HG03354 (cell line): ENCODE results near the gene EXOG.

ENCODE experiments used
- ATAC-seq: cut with Tn5 transposase; IDR thresholded peaks from one replicate; pipeline ENCODE4 v1.9.1; 2021; ENCODE audit warnings: mild to moderate bottlenecking; ENCODE audit not compliant: unreplicated experiment, poor library complexity, severe bottlenecking

Gene EXOG

DNA sequence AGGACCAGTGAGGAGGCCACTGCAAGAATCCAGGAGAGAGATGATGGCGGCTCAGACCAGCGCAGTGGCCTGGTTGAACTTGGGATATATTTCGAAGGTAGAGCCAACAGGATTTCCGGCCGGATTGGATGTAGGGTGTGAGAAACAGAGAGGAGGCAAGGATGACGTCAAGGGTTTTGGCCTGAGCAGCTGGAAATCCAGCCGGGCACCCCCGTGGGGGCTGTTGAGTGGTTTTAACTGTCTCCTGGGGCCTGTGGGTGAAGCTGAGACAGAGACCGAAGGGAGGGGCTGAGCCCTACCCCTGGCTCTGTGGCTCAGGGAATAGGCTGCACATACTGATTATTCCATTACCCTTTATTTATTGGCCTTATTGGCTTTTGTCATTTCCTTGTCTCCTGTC is 45.7 kb downstream of the EXOG start:
- no peak for ATAC-seq

DNA sequence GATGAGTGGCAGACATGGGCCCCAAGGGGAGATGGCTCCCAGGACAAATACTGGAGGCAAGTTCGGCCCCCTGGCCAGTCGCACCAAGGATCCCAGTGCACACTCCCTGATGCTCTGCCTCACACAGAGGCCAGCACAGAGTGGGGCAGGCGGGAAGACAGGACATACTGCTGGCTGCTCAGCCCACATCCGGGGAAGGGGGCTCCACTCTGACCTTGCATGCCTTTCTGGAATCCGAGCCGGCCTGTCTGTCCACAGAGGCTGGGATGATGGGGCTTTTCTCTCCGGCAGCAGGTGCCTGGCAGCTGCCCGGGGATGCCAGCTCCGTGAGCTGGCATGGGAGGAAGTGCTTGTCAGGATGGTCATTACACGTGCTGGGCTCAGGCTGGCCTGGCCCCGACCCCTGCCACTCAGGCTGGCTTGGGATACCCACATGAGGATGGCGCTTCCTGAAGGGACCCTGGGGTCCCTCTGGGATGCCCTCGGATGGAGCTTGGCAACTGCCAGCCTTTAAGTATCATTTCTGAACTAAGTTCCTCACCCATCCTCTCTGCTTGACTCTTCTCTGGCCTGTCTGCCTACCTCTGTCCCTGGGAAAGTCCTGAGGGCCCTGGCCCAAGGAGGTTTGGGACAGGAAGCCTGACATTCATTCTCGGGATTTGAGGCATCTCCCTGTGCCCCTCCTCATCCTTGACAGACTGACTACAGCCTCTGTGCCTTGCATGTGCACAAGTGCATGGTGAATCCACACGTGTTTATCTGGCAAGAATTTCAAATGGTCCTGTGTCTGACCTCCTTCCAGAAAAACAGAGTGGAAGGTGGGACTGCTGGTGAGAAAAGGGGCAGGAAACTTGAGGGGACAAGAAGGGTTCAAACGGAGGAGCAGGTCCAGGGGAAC is 46.5 kb downstream of the EXOG start:
- ATAC-seq, result no peak

DNA sequence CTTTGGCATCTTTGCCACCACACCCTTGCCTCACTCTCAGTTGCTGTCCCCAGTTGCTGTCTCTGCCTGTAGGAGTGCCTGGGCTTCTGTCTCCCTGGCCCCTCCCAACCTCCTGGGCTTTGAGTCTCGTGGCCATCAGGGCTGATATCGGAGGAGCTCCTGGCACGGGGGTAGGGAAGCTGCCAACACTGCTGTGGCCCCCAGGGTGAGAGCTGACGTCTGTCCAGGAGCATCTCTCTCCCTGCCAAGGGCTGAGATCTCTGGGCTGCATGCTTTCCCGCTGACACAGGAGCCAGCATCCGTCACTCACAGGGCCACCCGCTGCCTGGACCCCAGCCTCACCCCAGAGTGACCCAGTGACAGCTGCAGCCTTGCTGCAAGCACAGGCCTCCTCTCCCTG is 47.4 kb downstream of the EXOG start:
- no peak for ATAC-seq

DNA sequence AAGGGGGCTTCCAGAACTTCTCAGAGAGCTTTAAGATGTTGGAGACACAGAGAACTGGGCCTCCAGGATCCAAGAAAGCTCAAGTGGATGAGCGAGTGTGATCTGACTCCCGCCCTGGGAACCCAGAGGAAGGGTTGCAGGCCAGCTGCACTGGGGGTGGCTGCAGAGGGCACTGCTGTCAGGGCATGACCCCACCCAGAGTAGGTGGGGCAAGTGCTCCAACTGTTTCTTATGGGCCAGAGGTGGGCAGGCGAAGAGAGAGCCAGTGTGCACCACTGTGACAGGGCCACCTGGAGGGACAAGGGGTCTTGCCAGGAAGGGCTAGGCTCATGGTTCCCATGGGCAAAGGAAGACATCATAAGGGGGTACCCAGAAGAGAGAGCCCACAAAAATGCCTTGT is 48.8 kb downstream of the EXOG start:
- no peak for ATAC-seq

DNA sequence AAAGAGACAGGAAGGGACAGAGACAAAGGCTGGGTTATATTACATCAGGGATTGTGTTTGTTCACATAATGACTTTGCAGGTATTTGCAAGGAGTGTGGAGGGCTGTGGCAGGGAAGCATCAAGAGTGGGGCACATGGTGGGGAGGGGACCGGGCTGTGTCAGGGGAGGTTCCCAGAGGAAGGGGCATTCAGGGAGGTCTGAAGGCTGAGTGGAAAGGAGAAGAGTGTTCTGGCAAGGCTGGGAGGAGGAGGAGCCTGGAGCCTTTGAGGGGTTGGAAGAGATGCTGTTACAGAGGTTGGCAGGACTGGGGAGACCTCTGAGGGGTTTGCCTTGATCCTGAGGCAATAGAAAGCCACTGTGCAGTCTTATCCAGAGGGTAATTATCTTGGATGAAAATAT is 49.4 kb downstream of the EXOG start:
- no peak for ATAC-seq

DNA sequence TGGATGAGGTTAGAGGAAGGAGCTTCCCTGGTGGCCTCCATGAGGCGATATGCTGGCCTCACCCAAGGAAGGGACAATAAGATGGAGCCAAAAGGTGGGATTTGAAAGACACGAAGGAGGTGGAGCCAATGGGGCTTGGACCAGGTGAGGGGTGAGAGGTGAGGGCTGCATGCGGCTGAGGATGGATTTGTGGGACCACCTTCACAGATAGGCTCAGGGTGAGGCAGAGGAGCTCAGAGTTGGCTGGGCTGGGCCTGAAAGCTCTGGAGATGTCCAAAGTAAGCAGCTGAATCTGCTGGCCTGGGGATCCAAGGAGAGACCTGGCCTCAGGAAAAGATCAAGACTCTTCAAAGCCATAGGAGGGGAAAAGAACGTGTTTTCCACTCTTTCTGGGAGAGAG is 49.8 kb downstream of the EXOG start:
- no peak for ATAC-seq

DNA sequence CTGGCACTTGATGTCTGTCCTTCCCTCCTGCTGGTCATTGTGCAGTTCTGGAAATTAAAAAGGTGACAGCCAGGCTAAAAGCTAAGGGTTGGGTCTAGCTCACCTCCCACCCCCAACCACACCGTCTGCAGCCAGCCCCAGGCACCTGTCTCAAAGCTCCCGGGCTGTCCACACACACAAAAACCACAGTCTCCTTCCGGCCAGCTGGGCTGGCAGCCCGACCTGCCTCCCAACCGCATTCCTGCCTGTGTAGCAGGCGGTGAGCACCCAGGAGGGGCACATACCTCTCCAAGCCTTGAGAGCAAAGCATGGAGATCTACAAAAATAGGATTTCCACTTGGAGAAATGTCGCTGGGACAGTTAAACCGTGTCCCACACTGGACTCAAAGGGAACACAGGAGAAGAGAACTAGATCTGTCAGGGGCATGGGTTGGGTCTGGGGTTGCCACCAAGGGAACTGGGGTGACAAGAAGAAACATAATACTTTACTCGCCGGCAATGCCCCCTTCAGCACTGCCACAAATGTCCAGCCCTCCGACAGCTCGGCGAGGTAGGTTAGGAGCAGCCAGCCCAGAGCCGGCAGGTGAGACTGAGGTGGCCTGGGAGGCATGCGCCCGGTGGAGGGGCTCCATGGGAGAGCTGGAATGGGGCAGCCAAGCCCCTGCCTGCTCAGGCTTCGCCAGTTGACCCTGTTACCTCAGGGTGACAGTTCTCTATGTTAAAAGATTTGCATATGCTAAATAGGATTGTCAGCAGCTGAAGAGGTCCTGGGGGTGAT is 52.2 kb downstream of the EXOG start:
- peak; percentile 43 for ATAC-seq

DNA sequence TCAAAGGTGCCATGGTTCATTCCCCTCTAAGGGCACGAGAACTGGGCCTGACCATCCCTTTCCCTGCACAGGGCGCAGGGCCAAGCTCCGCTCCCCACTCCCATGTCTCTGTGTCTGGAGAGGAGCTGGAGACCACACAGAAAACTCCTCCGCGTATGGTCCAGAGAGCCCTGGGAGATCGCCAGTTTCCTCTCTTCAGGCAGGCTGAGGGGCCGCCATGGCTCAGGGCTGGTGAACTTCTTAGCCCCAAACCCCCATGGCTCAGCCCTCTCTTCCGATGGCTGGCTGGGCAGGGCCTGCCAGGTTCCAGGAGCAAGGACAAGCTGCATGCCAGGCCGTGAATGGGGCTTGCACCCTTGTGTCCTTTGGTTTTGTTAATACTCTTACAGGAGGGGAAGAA is 52.9 kb downstream of the EXOG start:
- no peak for ATAC-seq

DNA sequence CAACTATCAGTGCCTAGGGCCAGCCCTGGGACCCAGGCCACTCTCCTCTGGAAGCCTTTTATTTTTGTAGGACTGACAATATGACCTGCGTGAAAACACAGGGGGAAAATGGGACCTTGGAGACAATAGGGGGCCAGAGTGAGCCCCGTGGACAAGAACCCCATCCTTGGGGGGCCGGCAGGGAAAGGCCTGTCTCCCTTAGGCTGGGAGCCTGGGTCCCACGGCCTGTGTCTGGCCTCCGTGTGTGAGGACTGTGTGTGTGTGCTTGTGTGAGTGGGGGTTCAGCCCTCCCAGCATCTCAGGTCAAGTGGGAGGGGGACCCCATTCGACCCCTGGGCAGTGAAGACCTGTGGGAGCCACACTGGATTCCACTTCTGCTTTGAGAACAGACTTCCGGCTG is 53.3 kb downstream of the EXOG start:
- ATAC-seq, result no peak

DNA sequence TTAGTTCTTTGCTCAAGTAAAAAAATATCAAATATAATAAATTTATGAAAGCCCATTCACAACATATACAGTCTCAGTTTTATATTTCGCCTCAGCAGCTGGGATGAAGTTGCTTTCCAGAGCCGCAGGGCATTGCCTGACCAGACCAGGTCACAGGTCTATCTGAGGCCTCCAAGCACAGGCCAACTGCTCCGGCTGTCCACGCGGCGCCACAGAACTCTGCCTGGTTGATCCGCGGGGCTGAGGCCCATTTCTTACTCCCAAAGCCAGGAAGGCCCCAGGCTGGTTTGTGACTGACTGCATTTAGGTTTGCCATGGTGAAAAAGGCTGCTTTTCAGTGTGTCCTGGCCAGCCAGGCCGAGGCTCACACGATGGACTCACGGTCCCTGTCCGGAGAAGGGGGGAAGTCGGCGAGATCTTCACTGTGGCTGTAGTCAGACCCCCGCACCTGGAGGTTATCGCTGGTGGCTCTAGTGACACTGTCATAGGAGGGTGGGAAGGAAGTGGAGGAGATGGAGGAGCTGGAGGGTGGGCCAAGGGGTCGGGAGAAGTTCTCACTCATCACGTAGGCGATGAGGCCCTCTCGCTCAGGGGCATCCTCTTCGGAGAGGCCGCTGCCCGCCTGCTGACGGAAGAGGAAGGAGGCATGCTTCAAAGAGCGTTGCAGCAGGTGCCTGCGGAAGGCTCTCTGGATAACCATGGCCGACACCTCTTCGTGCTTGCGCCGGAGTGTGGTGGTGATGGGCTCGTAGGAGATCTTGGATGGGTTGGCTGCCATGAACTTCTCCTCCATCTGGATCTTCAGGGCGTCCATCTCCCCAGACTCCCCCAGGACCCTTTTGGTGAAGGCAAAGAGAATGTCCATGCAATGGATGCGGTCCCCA is 54.1 kb downstream of the EXOG start:
- no peak for ATAC-seq

DNA sequence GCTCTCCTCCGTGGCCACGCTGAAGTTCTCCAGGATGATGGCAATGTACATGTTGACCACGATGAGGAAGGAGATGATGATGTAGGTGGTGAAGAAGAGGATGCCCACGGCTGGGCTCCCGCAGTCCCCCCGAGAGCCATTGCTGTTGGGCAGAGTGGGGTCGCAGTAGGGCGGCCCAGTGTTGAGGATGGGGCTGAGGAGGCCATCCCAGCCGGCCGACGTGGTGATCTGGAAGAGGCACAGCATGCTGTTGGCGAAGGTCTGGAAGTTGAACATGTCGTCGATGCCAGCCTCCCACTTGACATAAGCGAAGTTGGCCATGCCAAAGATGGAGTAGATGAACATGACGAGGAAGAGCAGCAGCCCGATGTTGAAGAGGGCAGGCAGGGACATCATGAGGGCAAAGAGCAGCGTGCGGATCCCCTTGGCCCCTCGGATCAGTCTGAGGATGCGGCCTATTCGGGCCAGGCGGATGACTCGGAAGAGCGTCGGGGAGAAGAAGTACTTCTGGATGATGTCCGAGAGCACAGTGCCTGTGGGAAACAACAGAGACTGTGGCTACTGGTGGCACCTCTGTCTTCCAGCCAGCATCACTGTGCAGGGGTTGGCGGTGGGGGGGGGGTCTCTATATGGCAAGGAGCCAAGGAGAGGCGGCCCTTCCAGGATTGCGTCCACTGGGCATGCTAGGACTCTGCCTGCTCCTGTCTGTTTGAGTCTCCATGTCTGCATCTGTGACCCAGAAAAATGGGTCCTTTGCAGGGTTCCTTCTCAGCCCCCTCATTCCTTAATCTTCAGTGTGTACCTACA is 55.1 kb downstream of the EXOG start:
- no peak for ATAC-seq

DNA sequence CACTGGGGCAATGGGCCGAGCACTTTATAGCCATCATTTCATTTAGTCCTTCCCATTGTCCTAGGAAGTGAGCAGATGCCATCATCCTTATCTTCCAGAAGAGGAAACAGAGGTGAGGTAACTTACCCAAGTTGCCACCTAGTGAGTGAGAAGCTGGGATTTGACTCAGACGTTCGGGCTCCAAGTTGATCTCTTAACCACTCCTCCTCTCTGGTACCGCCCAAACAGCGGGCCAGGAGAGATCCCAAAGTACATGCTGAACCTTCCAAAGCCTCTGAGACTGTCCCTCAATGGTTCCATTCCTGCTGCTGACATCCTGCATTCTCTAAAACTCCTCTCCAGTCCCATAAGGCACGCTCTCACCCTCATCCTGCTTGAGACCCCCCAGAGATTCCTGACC is 56.2 kb downstream of the EXOG start:
- ATAC-seq, result no peak

DNA sequence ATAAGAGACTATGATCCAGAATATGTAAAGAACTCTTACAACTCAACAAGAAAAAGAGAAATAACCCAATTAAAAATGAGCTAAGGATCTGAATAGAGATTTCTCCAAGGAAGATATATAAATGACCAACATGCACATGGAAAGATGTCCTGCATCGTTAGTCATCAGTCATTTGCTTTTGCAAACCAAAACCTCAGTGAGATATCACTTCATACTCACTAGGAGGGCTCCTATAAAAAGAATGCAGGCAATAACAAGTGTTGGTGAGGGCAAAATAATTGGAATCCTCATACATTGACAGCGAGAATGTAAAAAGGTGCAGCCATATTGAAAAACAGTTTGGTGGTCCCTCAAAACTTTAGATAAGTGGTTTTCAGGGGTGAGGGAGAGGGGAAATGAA is 56.9 kb downstream of the EXOG start:
- no peak for ATAC-seq

DNA sequence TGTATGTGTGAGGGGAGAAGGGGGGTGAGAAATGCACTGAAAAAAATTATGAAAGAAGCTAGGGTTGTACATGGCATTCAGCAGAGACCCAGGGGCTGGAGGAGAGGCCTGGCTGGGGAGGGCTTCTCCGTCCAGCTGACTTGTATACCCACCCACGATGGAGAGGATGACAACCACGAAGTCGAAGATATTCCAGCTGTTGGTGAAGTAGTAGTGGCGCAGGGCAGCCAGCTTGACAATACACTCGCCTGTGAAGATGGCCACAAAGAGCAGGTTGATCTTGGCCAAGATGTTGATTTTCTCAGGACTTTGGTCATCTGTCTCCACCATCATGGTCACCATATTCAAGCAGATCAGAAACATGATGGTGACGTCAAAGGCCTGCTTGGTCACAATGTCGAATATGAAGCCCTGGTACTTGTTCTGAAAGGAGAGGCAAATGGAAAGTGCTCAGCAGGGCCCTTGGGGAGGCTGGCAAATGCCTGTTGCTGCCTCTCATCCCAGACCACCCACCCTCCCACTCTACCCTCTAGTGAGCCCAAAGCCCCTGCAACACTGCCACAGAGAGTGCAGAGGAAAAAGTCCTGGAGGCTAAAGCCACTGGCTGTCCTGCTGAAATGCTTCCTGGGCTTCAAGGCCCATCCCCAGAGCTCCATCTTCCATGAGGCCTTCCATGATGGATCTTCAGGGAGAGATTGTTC is 58.1 kb downstream of the EXOG start:
- no peak for ATAC-seq

DNA sequence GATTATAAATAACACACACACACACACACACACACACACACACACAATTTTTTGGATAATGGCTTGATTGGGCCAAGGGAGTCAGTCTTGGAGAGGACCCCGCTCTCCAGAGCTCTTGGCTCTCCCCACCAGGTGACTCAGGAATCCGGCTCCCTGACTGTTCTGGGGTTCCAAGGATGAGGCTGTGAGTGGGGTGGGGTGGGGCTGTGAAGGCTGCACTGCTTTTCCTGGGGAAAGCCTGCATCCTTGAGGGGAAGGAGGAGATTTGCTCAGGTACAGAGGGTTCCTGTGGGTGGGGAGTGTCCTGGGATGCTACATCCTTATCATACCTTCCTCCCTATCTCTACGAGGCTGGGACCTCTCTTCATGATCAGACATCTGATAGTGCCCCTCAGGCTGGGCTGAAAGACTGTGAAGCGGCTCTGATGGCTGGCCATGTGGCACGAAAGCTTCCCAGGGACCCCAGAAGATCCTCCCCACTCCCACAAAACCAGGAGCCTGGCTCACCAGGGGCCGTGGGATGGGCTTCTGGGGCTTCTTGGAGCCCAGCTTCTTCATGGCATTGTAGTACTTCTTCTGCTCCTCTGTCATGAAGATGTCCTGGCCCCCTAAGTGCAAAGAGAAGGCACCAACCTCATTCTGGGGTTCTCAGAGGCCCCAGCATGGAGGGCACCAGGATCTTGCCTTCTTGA is 59.2 kb downstream of the EXOG start:
- no peak for ATAC-seq

DNA sequence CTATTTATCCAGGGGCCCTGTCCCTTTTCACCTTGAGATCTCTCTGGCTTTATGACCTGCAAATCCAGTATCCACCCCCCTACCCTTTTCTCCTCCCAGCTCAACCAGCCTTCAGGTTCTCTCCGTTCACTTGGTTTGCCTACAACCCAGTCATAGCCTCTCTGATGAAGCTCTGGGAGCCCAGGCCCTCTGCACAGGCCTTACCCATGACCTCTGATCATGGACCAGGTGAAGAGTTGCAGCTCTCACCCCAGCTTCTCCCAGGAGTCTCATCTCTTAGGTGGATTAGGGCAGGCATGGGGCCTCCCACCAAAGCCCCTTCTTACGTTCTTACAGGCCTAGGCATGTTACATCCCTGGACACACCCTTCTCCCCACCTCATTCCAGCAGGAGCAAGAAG is 59.8 kb downstream of the EXOG start:
- no peak for ATAC-seq

DNA sequence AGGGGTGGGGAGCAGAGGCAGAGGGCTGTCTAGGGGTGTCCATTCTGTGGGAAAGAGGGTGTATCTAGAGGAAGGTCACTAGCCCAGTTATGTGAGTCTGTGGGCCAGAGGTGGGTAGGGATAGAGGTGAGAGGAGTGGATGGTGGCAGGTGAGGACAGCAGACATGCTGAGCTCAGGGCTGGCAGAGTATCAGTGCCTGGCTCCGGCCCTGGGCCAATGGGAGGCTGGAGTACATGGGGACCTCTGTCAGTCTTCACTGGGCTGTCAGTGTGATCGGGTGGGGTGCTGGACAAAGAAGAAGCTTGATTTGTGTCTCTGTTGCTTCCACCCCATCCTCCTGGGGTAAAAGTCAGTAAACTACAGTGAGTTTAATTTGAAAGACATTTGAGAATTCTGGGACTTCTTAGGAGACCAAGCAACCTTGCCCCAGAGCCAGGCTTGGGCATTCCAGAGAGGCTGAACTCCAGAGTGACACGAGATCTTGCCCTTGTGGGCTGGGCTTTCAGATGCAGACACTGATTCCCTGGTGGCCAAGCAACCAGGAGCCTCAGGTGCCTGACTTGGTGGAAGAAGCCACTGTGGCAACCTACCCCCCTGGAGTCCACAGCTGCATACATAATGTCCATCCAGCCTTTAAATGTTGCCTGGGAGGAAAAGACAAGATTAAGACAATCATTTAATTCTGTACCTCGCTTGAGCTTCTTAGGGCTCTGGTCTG is 60.7 kb downstream of the EXOG start:
- ATAC-seq, result no peak

DNA sequence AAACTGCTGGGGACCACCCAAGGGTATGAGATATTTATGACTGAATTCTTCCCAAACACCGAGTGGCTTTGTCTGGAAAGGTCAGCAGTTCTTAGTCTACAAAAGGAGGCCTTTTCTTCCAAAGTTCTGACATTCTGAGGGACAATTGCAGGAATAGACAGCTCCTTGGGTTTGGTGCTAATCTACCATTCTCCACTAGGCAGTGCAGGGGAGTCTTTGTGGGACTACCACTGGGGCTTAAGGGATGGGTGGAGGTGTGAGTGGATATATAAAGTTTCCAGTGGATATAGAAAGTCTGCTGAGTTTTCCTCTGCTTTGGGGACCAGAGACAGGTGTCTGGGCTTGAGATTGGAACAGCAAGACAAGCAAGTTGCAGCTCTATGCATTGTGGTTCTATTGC is 62.7 kb downstream of the EXOG start:
- no peak for ATAC-seq
